Mucosa of descending colon (tissue), 3 donors: ENCODE data around the gene KCNT1. TPM values are rescaled to one million over a fixed set of nuclear protein-coding genes. Genes with fewer than 3 reads are reported as not detected.

Experiments
- ATAC-seq: fragments of 200-7000 bp; cut with Tn5 transposase; one replicate; pipeline ENCODE4 v1.9.1; 2020; ENCODE audit warnings: mild to moderate bottlenecking, moderate library complexity
- DNase-seq, 3 donors: peaks; one replicate each; pipeline ENCODE4 v3.0.0-alpha.2; 2020
- H3K36me3 ChIP-seq: fragments of 200-600 bp; one replicate; pipeline ENCODE4 v1.8.0; 2021; ENCODE audit warnings: low read depth, mild to moderate bottlenecking
- H3K4me1 ChIP-seq: fragments of 200-600 bp; one replicate; pipeline ENCODE4 v1.8.0; 2021; ENCODE audit warnings: low read depth, mild to moderate bottlenecking
- H3K4me3 ChIP-seq: fragments of 200-600 bp; one replicate; pipeline ENCODE4 v1.8.0; 2021; ENCODE audit warnings: mild to moderate bottlenecking
- H3K9me3 ChIP-seq: fragments of 200-600 bp; one replicate; pipeline ENCODE4 v1.8.0; 2021; ENCODE audit warnings: mild to moderate bottlenecking
- intact Hi-C, 2 donors: fragments of 100-400 bp; cut with DNase I in 1 of 2; cut with micrococcal nuclease in 1 of 2; formaldehyde crosslinking; loops; one replicate each; pipeline versions ENCODE4 v1.11.0 to v1.11.1; 2022; cut with DNase I, micrococcal nuclease
- total RNA-seq, 3 donors: library from RNA; stranded (reverse); fragmentation: NEBNext Ultra II Directional in 2 of 3; extraction: Animal tissue kit (Norgen Biotek cat#: 25700) in 2 of 3; gene quantifications; one replicate each; pipeline versions ENCODE4 v1.2.1 to v1.2.4, GENCODE V29; 2021 to 2023
- TF ChIP-seq, protein P1 (sequence below): fragments of 200-600 bp; IDR thresholded peaks from one replicate; pipeline ENCODE4 v1.8.0; 2022; ENCODE audit warnings: antibody characterized with exemption, mild to moderate bottlenecking
- donor health status: DM: no; HTN: no; CAD: no; lungs with moderate emphysema.
- donor health status: DM: no; HTN: no; CAD: no.
- donor health status: DM: no; HTN: yes; CAD: no.

The KCNT1 gene
- total RNA-seq, 3 donors from 2014 or later = 0.22 to 0.60 TPM; not detected in 1

GRCh38 chr9:135741276-135742219 lies 39.6 kb downstream of the KCNT1 start:
- H3K36me3 ChIP-seq = no peaks in the 10 kb centered on the region
- H3K9me3 ChIP-seq = no peaks in the 10 kb centered on the region
- no peak overlapping the region for H3K4me3 ChIP-seq
- no peak for ATAC-seq
- H3K4me1 ChIP-seq = no peaks in the 10 kb centered on the region
- TF ChIP-seq, protein P1, sequence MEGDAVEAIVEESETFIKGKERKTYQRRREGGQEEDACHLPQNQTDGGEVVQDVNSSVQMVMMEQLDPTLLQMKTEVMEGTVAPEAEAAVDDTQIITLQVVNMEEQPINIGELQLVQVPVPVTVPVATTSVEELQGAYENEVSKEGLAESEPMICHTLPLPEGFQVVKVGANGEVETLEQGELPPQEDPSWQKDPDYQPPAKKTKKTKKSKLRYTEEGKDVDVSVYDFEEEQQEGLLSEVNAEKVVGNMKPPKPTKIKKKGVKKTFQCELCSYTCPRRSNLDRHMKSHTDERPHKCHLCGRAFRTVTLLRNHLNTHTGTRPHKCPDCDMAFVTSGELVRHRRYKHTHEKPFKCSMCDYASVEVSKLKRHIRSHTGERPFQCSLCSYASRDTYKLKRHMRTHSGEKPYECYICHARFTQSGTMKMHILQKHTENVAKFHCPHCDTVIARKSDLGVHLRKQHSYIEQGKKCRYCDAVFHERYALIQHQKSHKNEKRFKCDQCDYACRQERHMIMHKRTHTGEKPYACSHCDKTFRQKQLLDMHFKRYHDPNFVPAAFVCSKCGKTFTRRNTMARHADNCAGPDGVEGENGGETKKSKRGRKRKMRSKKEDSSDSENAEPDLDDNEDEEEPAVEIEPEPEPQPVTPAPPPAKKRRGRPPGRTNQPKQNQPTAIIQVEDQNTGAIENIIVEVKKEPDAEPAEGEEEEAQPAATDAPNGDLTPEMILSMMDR = no peak
- DNase-seq = no peak
- intact Hi-C loops = no loop called here

DNA sequence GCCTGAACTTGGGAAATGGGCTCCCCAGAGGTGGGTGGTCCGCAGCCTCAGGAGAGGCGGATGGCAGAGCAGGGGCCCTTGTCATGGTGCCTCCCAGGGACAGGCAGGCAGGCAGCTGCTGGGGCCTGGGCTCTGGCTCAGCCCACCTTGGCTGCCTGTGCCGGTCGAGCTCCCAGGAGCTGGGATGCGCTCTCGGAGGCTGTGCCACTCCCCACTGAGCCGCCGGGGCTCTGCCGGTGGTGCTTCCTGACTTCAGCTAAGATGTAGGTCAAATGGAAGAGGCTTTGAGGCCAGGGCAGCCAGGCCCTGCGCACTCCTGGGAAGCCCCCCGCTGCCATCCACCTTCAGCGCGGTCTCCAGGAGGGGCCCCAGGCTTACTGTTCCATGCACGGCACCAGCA lies 41.0 kb downstream of the KCNT1 start:
- no peaks in the 10 kb centered on the region for H3K4me1 ChIP-seq
- DNase-seq (no peak), ATAC-seq (no peak)
- H3K36me3 ChIP-seq = no peaks in the 10 kb centered on the region
- intact Hi-C loops = no loop called here
- TF ChIP-seq, protein P1 = no peak
- H3K4me3 ChIP-seq = no peak overlapping the region
- H3K9me3 ChIP-seq = no peaks in the 10 kb centered on the region

- TF ChIP-seq, protein P1 = no peak
- H3K36me3 ChIP-seq = no peaks in the 10 kb centered on the region
- no peak overlapping the region for H3K4me3 ChIP-seq
- H3K9me3 ChIP-seq = no peaks in the 10 kb centered on the region
- DNase-seq (no peak), ATAC-seq (no peak)
- H3K4me1 ChIP-seq = no peaks in the 10 kb centered on the region
- intact Hi-C loops = no loop called here
Observed at GRCh38 chr9:135743546-135744332, 41.8 kb downstream of the KCNT1 start.

DNA sequence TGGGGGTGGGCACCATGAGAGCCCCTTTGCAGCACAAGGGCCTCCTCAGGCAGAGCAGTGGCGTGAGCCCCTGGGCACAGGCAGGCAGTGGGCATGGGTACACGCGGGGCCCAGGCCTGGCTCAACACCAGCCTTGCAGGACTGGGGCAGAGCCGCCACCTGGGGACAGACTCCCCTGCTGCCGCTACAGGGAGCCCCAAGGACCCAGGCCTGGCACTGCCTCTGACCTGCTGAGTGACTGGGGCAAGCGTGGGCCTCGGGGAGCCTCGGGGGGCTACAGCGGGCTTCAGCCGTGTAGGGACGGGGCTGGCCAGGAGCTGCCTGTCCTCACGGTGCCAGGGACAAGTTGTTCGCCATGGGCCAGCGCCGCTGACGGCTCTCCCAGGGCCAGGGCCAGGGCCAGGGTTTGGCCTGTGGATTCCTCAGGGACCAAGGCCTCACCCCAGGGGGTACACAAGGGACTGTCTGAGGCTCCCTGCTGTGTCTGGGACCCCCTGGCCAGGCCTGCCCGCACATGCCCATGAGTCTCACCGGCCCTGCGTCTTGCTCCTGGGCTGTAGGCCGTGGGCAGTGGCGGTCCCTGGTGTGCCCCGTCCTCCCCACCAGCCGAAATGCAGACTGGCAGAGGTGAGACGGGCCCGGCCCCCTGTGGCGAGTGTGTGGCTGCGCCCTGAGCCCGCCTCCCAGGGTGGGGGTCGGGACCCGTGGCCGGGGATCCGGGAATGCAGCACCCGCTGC lies 42.5 kb downstream of the KCNT1 start:
- no peaks in the 10 kb centered on the region for H3K9me3 ChIP-seq
- TF ChIP-seq, protein P1 = no peak
- DNase-seq (no peak), ATAC-seq (no peak)
- H3K4me3 ChIP-seq = no peak overlapping the region
- H3K4me1 ChIP-seq = no peaks in the 10 kb centered on the region
- H3K36me3 ChIP-seq = no peaks in the 10 kb centered on the region
- intact Hi-C loops = no loop called here

- DNase-seq (no peak), ATAC-seq (no peak)
- no peaks in the 10 kb centered on the region for H3K9me3 ChIP-seq
- intact Hi-C loops = no loop called here
- H3K4me3 ChIP-seq = no peak overlapping the region
- H3K36me3 ChIP-seq = no peaks in the 10 kb centered on the region
- TF ChIP-seq, protein P1 = no peak
- H3K4me1 ChIP-seq = no peaks in the 10 kb centered on the region
Observed at GRCh38 chr9:135745189-135745588, 43.2 kb downstream of the KCNT1 start.
